Measurements from ENCODE around the gene SORCS1.

SORCS1 gene

GRCh38 chr10:107004362-107004761 is 160.1 kb downstream of the SORCS1 start:
- H3K27me3 ChIP-seq (ENCODE audit: control insufficient read depth in 5 of 5, insufficient read depth in 4 of 5, low read length in 5 of 5) = no peaks in the 10 kb centered on the region

GRCh38 chr10:107002068-107002467 is 162.4 kb downstream of the SORCS1 start:
- Histone ChIP-seq H3K9ac (ENCODE audit: low read length in 5 of 5) (no peak overlapping the region), H3K4me3 (ENCODE audit: low read depth in 1 of 5, low read length in 5 of 5) (no peak overlapping the region), H3K4me1 (ENCODE audit: control insufficient read depth in 5 of 5, insufficient read depth in 5 of 5, low read length in 5 of 5) (peaks cover 0 to 3% (median 0%) of the 10 kb centered on the region in 5 donors), H3K36me3 (ENCODE audit: control insufficient read depth in 5 of 5, insufficient read depth in 5 of 5, low read length in 5 of 5) (no peaks in the 10 kb centered on the region), H3K27ac (ENCODE audit: low read depth, low read length) (no peak overlapping the region), H3K27me3 (ENCODE audit: control insufficient read depth in 5 of 5, insufficient read depth in 4 of 5, low read length in 5 of 5) (no peaks in the 10 kb centered on the region), H3K9me3 (ENCODE audit: control insufficient read depth in 5 of 5, low read length in 5 of 5) (peaks cover 0 to 3% (median under 1%) of the 10 kb centered on the region in 5 donors)

More at GRCh38 chr10:107004362-107004761, 160.1 kb downstream of the SORCS1 start:
- Histone ChIP-seq H3K4me3 (ENCODE audit: low read depth in 1 of 5, low read length in 5 of 5) (no peak overlapping the region), H3K36me3 (ENCODE audit: control insufficient read depth in 5 of 5, insufficient read depth in 5 of 5, low read length in 5 of 5) (no peaks in the 10 kb centered on the region), H3K9me3 (ENCODE audit: control insufficient read depth in 5 of 5, low read length in 5 of 5) (peaks cover 0 to 6% (median 3%) of the 10 kb centered on the region in 5 donors), H3K27ac (ENCODE audit: low read depth, low read length) (no peak overlapping the region), H3K4me1 (ENCODE audit: control insufficient read depth in 5 of 5, insufficient read depth in 5 of 5, low read length in 5 of 5) (no peaks in the 10 kb centered on the region), H3K9ac (ENCODE audit: low read length in 5 of 5) (no peak overlapping the region)

- H3K4me3 ChIP-seq (ENCODE audit: low read depth in 1 of 5, low read length in 5 of 5) = no peak overlapping the region
- no peak overlapping the region for H3K27ac ChIP-seq (ENCODE audit: low read depth, low read length)
- H3K9me3 ChIP-seq (ENCODE audit: control insufficient read depth in 5 of 5, low read length in 5 of 5) = no peaks in the 10 kb centered on the region
- H3K9ac ChIP-seq (ENCODE audit: low read length in 5 of 5) = no peak overlapping the region
- no peaks in the 10 kb centered on the region for H3K36me3 ChIP-seq (ENCODE audit: control insufficient read depth in 5 of 5, insufficient read depth in 5 of 5, low read length in 5 of 5)
- no peaks in the 10 kb centered on the region for H3K27me3 ChIP-seq (ENCODE audit: control insufficient read depth in 5 of 5, insufficient read depth in 4 of 5, low read length in 5 of 5)
- H3K4me1 ChIP-seq (ENCODE audit: control insufficient read depth in 5 of 5, insufficient read depth in 5 of 5, low read length in 5 of 5) = peaks cover 0 to 3% (median 0%) of the 10 kb centered on the region in 5 donors
These were observed 165.3 kb downstream of the SORCS1 start for GRCh38 chr10:106999118-106999707.

- Histone ChIP-seq H3K9me3 (ENCODE audit: control insufficient read depth in 5 of 5, low read length in 5 of 5) (no peaks in the 10 kb centered on the region), H3K9ac (ENCODE audit: low read length in 5 of 5) (no peak overlapping the region), H3K36me3 (ENCODE audit: control insufficient read depth in 5 of 5, insufficient read depth in 5 of 5, low read length in 5 of 5) (no peaks in the 10 kb centered on the region), H3K27me3 (ENCODE audit: control insufficient read depth in 5 of 5, insufficient read depth in 4 of 5, low read length in 5 of 5) (no peaks in the 10 kb centered on the region), H3K4me1 (ENCODE audit: control insufficient read depth in 5 of 5, insufficient read depth in 5 of 5, low read length in 5 of 5) (peaks cover 0 to 3% (median 0%) of the 10 kb centered on the region in 5 donors), H3K27ac (ENCODE audit: low read depth, low read length) (no peak overlapping the region), H3K4me3 (ENCODE audit: low read depth in 1 of 5, low read length in 5 of 5) (no peak overlapping the region)
These were observed 166.8 kb downstream of the SORCS1 start for GRCh38 chr10:106997721-106998120.

GRCh38 chr10:106996510-106996909 is 168.0 kb downstream of the SORCS1 start:
- Histone ChIP-seq H3K27me3 (ENCODE audit: control insufficient read depth in 5 of 5, insufficient read depth in 4 of 5, low read length in 5 of 5) (no peaks in the 10 kb centered on the region), H3K4me3 (ENCODE audit: low read depth in 1 of 5, low read length in 5 of 5) (no peak overlapping the region), H3K9ac (ENCODE audit: low read length in 5 of 5) (no peak overlapping the region), H3K36me3 (ENCODE audit: control insufficient read depth in 5 of 5, insufficient read depth in 5 of 5, low read length in 5 of 5) (no peaks in the 10 kb centered on the region), H3K27ac (ENCODE audit: low read depth, low read length) (no peak overlapping the region), H3K9me3 (ENCODE audit: control insufficient read depth in 5 of 5, low read length in 5 of 5) (no peaks in the 10 kb centered on the region), H3K4me1 (ENCODE audit: control insufficient read depth in 5 of 5, insufficient read depth in 5 of 5, low read length in 5 of 5) (peaks cover 0 to 3% (median 0%) of the 10 kb centered on the region in 5 donors)

GRCh38 chr10:106992055-106992454 is 172.5 kb downstream of the SORCS1 start:
- Histone ChIP-seq H3K9ac (ENCODE audit: low read length in 5 of 5) (no peak overlapping the region), H3K36me3 (ENCODE audit: control insufficient read depth in 5 of 5, insufficient read depth in 5 of 5, low read length in 5 of 5) (no peaks in the 10 kb centered on the region), H3K4me1 (ENCODE audit: control insufficient read depth in 5 of 5, insufficient read depth in 5 of 5, low read length in 5 of 5) (no peaks in the 10 kb centered on the region), H3K9me3 (ENCODE audit: control insufficient read depth in 5 of 5, low read length in 5 of 5) (no peaks in the 10 kb centered on the region), H3K27ac (ENCODE audit: low read depth, low read length) (no peak overlapping the region), H3K27me3 (ENCODE audit: control insufficient read depth in 5 of 5, insufficient read depth in 4 of 5, low read length in 5 of 5) (peaks cover 0 to 5% (median 0%) of the 10 kb centered on the region in 5 donors), H3K4me3 (ENCODE audit: low read depth in 1 of 5, low read length in 5 of 5) (no peak overlapping the region)

GRCh38 chr10:106991091-106991490 is 173.4 kb downstream of the SORCS1 start:
- H3K9ac ChIP-seq (ENCODE audit: low read length in 5 of 5) = no peak overlapping the region
- peaks cover 0 to 7% (median 0%) of the 10 kb centered on the region in 5 donors for H3K27me3 ChIP-seq (ENCODE audit: control insufficient read depth in 5 of 5, insufficient read depth in 4 of 5, low read length in 5 of 5)
- no peaks in the 10 kb centered on the region for H3K9me3 ChIP-seq (ENCODE audit: control insufficient read depth in 5 of 5, low read length in 5 of 5)
- H3K27ac ChIP-seq (ENCODE audit: low read depth, low read length) = no peak overlapping the region
- H3K4me3 ChIP-seq (ENCODE audit: low read depth in 1 of 5, low read length in 5 of 5) = no peak overlapping the region
- H3K36me3 ChIP-seq (ENCODE audit: control insufficient read depth in 5 of 5, insufficient read depth in 5 of 5, low read length in 5 of 5) = no peaks in the 10 kb centered on the region
- H3K4me1 ChIP-seq (ENCODE audit: control insufficient read depth in 5 of 5, insufficient read depth in 5 of 5, low read length in 5 of 5) = no peaks in the 10 kb centered on the region

GRCh38 chr10:106987362-106987761 is 177.1 kb downstream of the SORCS1 start:
- no peak overlapping the region for H3K27ac ChIP-seq (ENCODE audit: low read depth, low read length)
- no peak overlapping the region for H3K4me3 ChIP-seq (ENCODE audit: low read depth in 1 of 5, low read length in 5 of 5)
- peaks cover 0 to 7% (median 0%) of the 10 kb centered on the region in 5 donors for H3K27me3 ChIP-seq (ENCODE audit: control insufficient read depth in 5 of 5, insufficient read depth in 4 of 5, low read length in 5 of 5)
- no peaks in the 10 kb centered on the region for H3K9me3 ChIP-seq (ENCODE audit: control insufficient read depth in 5 of 5, low read length in 5 of 5)
- H3K9ac ChIP-seq (ENCODE audit: low read length in 5 of 5) = no peak overlapping the region
- H3K36me3 ChIP-seq (ENCODE audit: control insufficient read depth in 5 of 5, insufficient read depth in 5 of 5, low read length in 5 of 5) = no peaks in the 10 kb centered on the region
- H3K4me1 ChIP-seq (ENCODE audit: control insufficient read depth in 5 of 5, insufficient read depth in 5 of 5, low read length in 5 of 5) = no peaks in the 10 kb centered on the region

GRCh38 chr10:106982268-106982667 is 182.2 kb downstream of the SORCS1 start:
- Histone ChIP-seq H3K36me3 (ENCODE audit: control insufficient read depth in 5 of 5, insufficient read depth in 5 of 5, low read length in 5 of 5) (no peaks in the 10 kb centered on the region), H3K4me1 (ENCODE audit: control insufficient read depth in 5 of 5, insufficient read depth in 5 of 5, low read length in 5 of 5) (peaks cover 0 to 3% (median 0%) of the 10 kb centered on the region in 5 donors), H3K4me3 (ENCODE audit: low read depth in 1 of 5, low read length in 5 of 5) (no peak overlapping the region), H3K27me3 (ENCODE audit: control insufficient read depth in 5 of 5, insufficient read depth in 4 of 5, low read length in 5 of 5) (peaks cover 0 to 5% (median 0%) of the 10 kb centered on the region in 5 donors), H3K27ac (ENCODE audit: low read depth, low read length) (no peak overlapping the region), H3K9ac (ENCODE audit: low read length in 5 of 5) (no peak overlapping the region), H3K9me3 (ENCODE audit: control insufficient read depth in 5 of 5, low read length in 5 of 5) (no peaks in the 10 kb centered on the region)

GRCh38 chr10:106981452-106982075 is 182.9 kb downstream of the SORCS1 start:
- no peak overlapping the region for H3K27ac ChIP-seq (ENCODE audit: low read depth, low read length)
- H3K9ac ChIP-seq (ENCODE audit: low read length in 5 of 5) = no peak overlapping the region
- no peaks in the 10 kb centered on the region for H3K36me3 ChIP-seq (ENCODE audit: control insufficient read depth in 5 of 5, insufficient read depth in 5 of 5, low read length in 5 of 5)
- H3K4me1 ChIP-seq (ENCODE audit: control insufficient read depth in 5 of 5, insufficient read depth in 5 of 5, low read length in 5 of 5) = peaks cover 0 to 3% (median 0%) of the 10 kb centered on the region in 5 donors
- peaks cover 0 to under 1% (median 0%) of the 10 kb centered on the region in 5 donors for H3K9me3 ChIP-seq (ENCODE audit: control insufficient read depth in 5 of 5, low read length in 5 of 5)
- no peaks in the 10 kb centered on the region for H3K27me3 ChIP-seq (ENCODE audit: control insufficient read depth in 5 of 5, insufficient read depth in 4 of 5, low read length in 5 of 5)
- H3K4me3 ChIP-seq (ENCODE audit: low read depth in 1 of 5, low read length in 5 of 5) = no peak overlapping the region
